IMR-90 (cell line): Measurements from ENCODE around the gene BAMBI. TPM values are rescaled to one million over a fixed set of nuclear protein-coding genes. Genes with fewer than 3 reads are reported as not detected.

Experiments used
- ATAC-seq: fragments of 200-7000 bp; cut with Tn5 transposase; 2 replicates; pipeline ENCODE4 v1.9.1; 2020; ENCODE audit warnings: low read depth, mild to moderate bottlenecking, moderate library complexity
- BruUV-seq: library from RNA; stranded (reverse); fragments of 400-500 nt; replicated peaks from 2 replicates; lab custom pipeline; 2021; lab: Mats Ljungman, UMichigan
- CTCF ChIA-PET: fragments of 300-600 bp; formaldehyde crosslinking; extraction: SDS; loops from one replicate; lab custom pipeline; 2021; ENCODE audit warnings: antibody characterized with exemption; lab: Yijun Ruan, JAX
- POLR2A ChIA-PET: fragments of 300-600 bp; sonication (Branson Sonifier 250); formaldehyde crosslinking; loops from one replicate; lab custom pipeline; 2022; ENCODE audit warnings: antibody characterized with exemption; ENCODE audit not compliant: unreplicated experiment; lab: Charles Lee
- DNase-seq: peaks from one replicate; pipeline ENCODE4 v3.0.0; 2013
- H2AFZ ChIP-seq: replicated peaks from 2 replicates; pipeline ENCODE3; 2013; ENCODE audit warnings: low read length, mild to moderate bottlenecking; ENCODE audit not compliant: poor library complexity
- H2AK5ac ChIP-seq: 2 replicates; pipeline ENCODE4 v1.6.1; 2013; ENCODE audit warnings: low read depth, low read length, inconsistent platforms
- H2AK9ac ChIP-seq: replicated peaks from 2 replicates; pipeline ENCODE3; 2013; ENCODE audit warnings: mild to moderate bottlenecking, low read depth, low read length, moderate library complexity; ENCODE audit not compliant: poor library complexity
- H2BK120ac ChIP-seq: 2 replicates; pipeline ENCODE4 v1.6.1; 2013; ENCODE audit warnings: low read depth, low read length, inconsistent platforms
- H2BK15ac ChIP-seq: 3 replicates; pipeline ENCODE4 v1.6.1; 2013; ENCODE audit warnings: low read depth, low read length, inconsistent platforms
- H2BK20ac ChIP-seq: 2 replicates; pipeline ENCODE4 v1.6.1; 2013; ENCODE audit warnings: low read depth, mild to moderate bottlenecking, inconsistent platforms, low read length, moderate library complexity
- H2BK5ac ChIP-seq: 2 replicates; pipeline ENCODE4 v1.6.1; 2013; ENCODE audit warnings: mild to moderate bottlenecking, low read depth, low read length, inconsistent platforms; ENCODE audit not compliant: poor library complexity, severe bottlenecking
- H3K14ac ChIP-seq: replicated peaks from 2 replicates; pipeline ENCODE4 v1.6.1; 2013; ENCODE audit warnings: low read depth, low read length, inconsistent platforms
- H3K18ac ChIP-seq: 2 replicates; pipeline ENCODE4 v1.6.1; 2013; ENCODE audit warnings: low read depth, low read length, control low read depth
- H3K23ac ChIP-seq: 2 replicates; pipeline ENCODE4 v1.6.1; 2013; ENCODE audit warnings: low read depth, low read length, inconsistent platforms
- H3K27ac ChIP-seq: 2 replicates; pipeline ENCODE4 v1.5.1; 2013; ENCODE audit warnings: mild to moderate bottlenecking, control low read depth, low read length; ENCODE audit not compliant: insufficient read depth
- H3K27me3 ChIP-seq: 2 replicates; pipeline ENCODE4 v1.6.1; 2013; ENCODE audit warnings: low read length; ENCODE audit not compliant: control insufficient read depth, insufficient read depth
- H3K36me3 ChIP-seq: 2 replicates; pipeline ENCODE4 v1.6.1; 2013; ENCODE audit warnings: low read length, mixed read lengths; ENCODE audit not compliant: control insufficient read depth, insufficient read depth
- H3K4ac ChIP-seq: 2 replicates; pipeline ENCODE4 v1.6.1; 2013; ENCODE audit warnings: low read depth, low read length, inconsistent platforms
- H3K4me1 ChIP-seq: 2 replicates; pipeline ENCODE4 v1.6.1; 2013; ENCODE audit warnings: low read length, mixed read lengths; ENCODE audit not compliant: control insufficient read depth, insufficient read depth
- H3K4me2 ChIP-seq: 2 replicates; pipeline ENCODE4 v1.6.1; 2013; ENCODE audit warnings: low read depth, mild to moderate bottlenecking, control low read depth, low read length, moderate library complexity
- H3K4me3 ChIP-seq: 2 replicates; pipeline ENCODE4 v1.5.1; 2013; ENCODE audit warnings: low read depth, mild to moderate bottlenecking, control low read depth, low read length, moderate library complexity; ENCODE audit not compliant: insufficient read depth
- H3K56ac ChIP-seq: 2 replicates; pipeline ENCODE4 v1.6.1; 2013; ENCODE audit warnings: low read length, inconsistent platforms; ENCODE audit not compliant: insufficient read depth; ENCODE audit errors: extremely low read depth
- H3K79me1 ChIP-seq, 2 experiments: 2 replicates each; pipeline ENCODE4 v1.6.1; 2013; ENCODE audit warnings: low read length in 2 of 2, inconsistent platforms in 1 of 2, low read depth in 1 of 2
- H3K9ac ChIP-seq: 2 replicates; pipeline ENCODE4 v1.6.1; 2013; ENCODE audit warnings: low read depth, low read length, control low read depth
- H3K9me1 ChIP-seq: 2 replicates; pipeline ENCODE4 v1.6.1; 2013; ENCODE audit warnings: low read length, inconsistent platforms; ENCODE audit not compliant: insufficient read depth
- H3K9me3 ChIP-seq: 2 replicates; pipeline ENCODE4 v1.6.1; 2013; ENCODE audit warnings: low read length; ENCODE audit not compliant: control insufficient read depth, insufficient read depth
- H4K20me1 ChIP-seq: 2 replicates; pipeline ENCODE4 v1.6.1; 2013; ENCODE audit warnings: low read length, inconsistent platforms; ENCODE audit not compliant: insufficient read depth
- H4K5ac ChIP-seq: 2 replicates; pipeline ENCODE4 v1.6.1; 2013; ENCODE audit warnings: mild to moderate bottlenecking, low read depth, low read length, control low read depth
- H4K8ac ChIP-seq, 2 experiments: 2 replicates each; pipeline ENCODE4 v1.6.1; 2013; ENCODE audit warnings: low read depth in 2 of 2, low read length in 2 of 2, control low read depth in 1 of 2, inconsistent platforms in 1 of 2
- H4K91ac ChIP-seq: 2 replicates; pipeline ENCODE4 v1.6.1; 2013; ENCODE audit warnings: low read depth, low read length, inconsistent platforms; ENCODE audit not compliant: insufficient read depth
- CTCF ChIP-seq: conservative IDR thresholded peaks from 2 replicates; pipeline ENCODE4 v1.5.1; 2012; ENCODE audit warnings: mild to moderate bottlenecking, low read depth, low read length, improper control_type of control experiment
- MAFK ChIP-seq: IDR thresholded peaks from 2 replicates; pipeline ENCODE4 v1.6.1; 2012; ENCODE audit warnings: low read depth, low read length, improper control_type of control experiment
- SMC3 ChIP-seq: fragments of 150-350 bp; IDR thresholded peaks from 2 replicates; pipeline ENCODE4 v1.6.1; 2016; ENCODE audit warnings: low read depth, mild to moderate bottlenecking, antibody characterized with exemption, low read length, moderate library complexity
- WGBS, 2 experiments: methylation state at CpG; one replicate each; pipeline versions ENCODE4 v1.1.5 to v1.1.7; 2013; ENCODE audit warnings: missing lambda C conversion rate in 2 of 2; ENCODE audit not compliant: insufficient read length in 1 of 2; ENCODE audit errors: extremely low coverage in 2 of 2; 5-methylcytosine and 5-hydroxymethylcytosine counted together
- dilution Hi-C: fragments of 300-500 bp; cut with HindIII; formaldehyde crosslinking; loops from one replicate; pipeline ENCODE4 v1.14.3; 2018; ENCODE audit warnings: low sequenced_read_pairs; ENCODE audit not compliant: unreplicated experiment
- in situ Hi-C: fragments of 300-500 bp; cut with MboI; formaldehyde crosslinking; loops from 3 replicates; pipeline ENCODE4 v1.14.3; 2019; ENCODE audit warnings: low sequenced_read_pairs, inconsistent platforms, mixed read lengths
- intact Hi-C: fragments of 100-400 bp; cut with micrococcal nuclease; formaldehyde crosslinking; loops from 2 replicates; pipeline ENCODE4 v1.10.0; 2022
- polyA plus RNA-seq, 3 experiments: library from polyadenylated mRNA; depleted of rRNA; stranded (reverse); fragments of >200 nt; gene quantifications; 2 replicates each; pipeline ENCODE4 v1.2.3, GENCODE V29; 2012; ENCODE audit warnings: low replicate concordance in 1 of 3
- total RNA-seq: library from RNA; depleted of rRNA; stranded (reverse); fragments of >200 nt; gene quantifications from 2 replicates; pipeline ENCODE4 v1.2.3, GENCODE V29; 2012

BAMBI gene
- total and polyA plus RNA-seq, 2 of the 4 experiments (the other 2 are of a cell fraction), result 14.4 to 19.4 TPM

- TF ChIP-seq MAFK (peak; percentile 42; the same call in 1 of the 2 replicates), SMC3 (no peak), CTCF (no peak)
- no TSS peak for BruUV-seq
- H3K9me3 ChIP-seq, result no peaks in the 10 kb centered on the region
- 9% methylated on average over 27 of the region's 46 CpGs; no CpG with 5 or more reads in 1 of the 2 experiments for WGBS, 2 experiments
- peak overlapping the region; percentile 69 for H2AK9ac ChIP-seq
- H3K4me2 ChIP-seq, result peak overlapping the region; percentile 70
- dilution Hi-C loops (no loop called here), in situ Hi-C loops (no loop called here), intact Hi-C loops (no loop called here)
- peaks cover 10% of the 10 kb centered on the region for H3K4me1 ChIP-seq
- ChIA-PET POLR2A (no interaction called here), CTCF (interaction anchor here (0.6 to 1.4 kb wide), 8 partner anchors 15 to 270 kb away, joined by 3 to 7 read pairs (median 3); partner anchors contain the start of gene BAMBI)
- H2BK20ac ChIP-seq, result peak overlapping the region; percentile 75
- peak overlapping the region; percentile 58 for H4K91ac ChIP-seq
- H4K8ac ChIP-seq, result peak overlapping the region; percentile 71 to 79
- H3K79me1 ChIP-seq, result no peaks in the 10 kb centered on the region
- H3K27ac ChIP-seq, result peak overlapping the region; percentile 22
- H3K18ac ChIP-seq, result peak overlapping the region; percentile 47; the same call in 1 of the 2 replicates
- peak overlapping the region; percentile 57; the same call in 1 of the 2 replicates for H3K14ac ChIP-seq
- peak overlapping the region; percentile 79 for H3K23ac ChIP-seq
- H3K27me3 ChIP-seq, result no peaks in the 10 kb centered on the region
- peak overlapping the region; percentile 61; the same call in 1 of the 3 replicates for H2BK15ac ChIP-seq
- no peaks in the 10 kb centered on the region for H3K36me3 ChIP-seq
- peak overlapping the region; percentile 73 for H3K4ac ChIP-seq
- peak overlapping the region; percentile 38 for H3K4me3 ChIP-seq
- DNase-seq, result peak; percentile 40
- H3K9me1 ChIP-seq, result no peaks in the 10 kb centered on the region
- H2AK5ac ChIP-seq, result peak overlapping the region; percentile 21; the same call in 1 of the 2 replicates
- H4K20me1 ChIP-seq, result no peaks in the 10 kb centered on the region
- ATAC-seq, result peak; percentile 76
- H4K5ac ChIP-seq, result no peak overlapping the region; the same call in 1 of the 2 replicates
- peak overlapping the region; percentile 17; the same call in 1 of the 2 replicates for H3K56ac ChIP-seq
- H3K9ac ChIP-seq, result peak overlapping the region; percentile 31
- peak overlapping the region; percentile 92 for H2AFZ ChIP-seq
- H2BK120ac ChIP-seq, result peak overlapping the region; percentile 91
- peak overlapping the region; percentile 28 for H2BK5ac ChIP-seq
Observed at GRCh38 chr10:28722065-28722803, 44.9 kb downstream of the BAMBI start.
